Upper lobe of left lung (tissue), 6 donors: ENCODE results near the gene ITGA1. TPM values are rescaled to one million over a fixed set of nuclear protein-coding genes. Genes with fewer than 3 reads are reported as not detected.
A peak's percentile ranks its signal among the peaks of the same experiment; 100 is the strongest.

Experiments used
- ATAC-seq, 2 donors: fragments of 200-7000 bp; cut with Tn5 transposase; one replicate each; pipeline ENCODE4 v1.9.1; 2022; ENCODE audit warnings: mild to moderate bottlenecking in 2 of 2, moderate library complexity in 2 of 2; ENCODE audit not compliant: low FRiP score in 2 of 2
- DNase-seq, 2 donors: peaks; one replicate each; pipeline ENCODE4 v3.0.0-alpha.2; 2019 to 2020
- H3K27ac ChIP-seq, 4 donors: fragments of 200-600 bp; sonication (generic); one replicate each; pipeline ENCODE4 v1.5.1; 2016 to 2019
- H3K27me3 ChIP-seq, 4 donors: fragments of 200-600 bp; sonication (generic); one replicate each; pipeline ENCODE4 v1.5.1; 2017 to 2019
- H3K36me3 ChIP-seq, 4 donors: fragments of 200-600 bp; sonication (generic); one replicate each; pipeline ENCODE4 v1.5.1; 2016 to 2019
- H3K4me1 ChIP-seq, 4 donors: fragments of 200-600 bp; sonication (generic); one replicate each; pipeline ENCODE4 v1.5.1; 2018 to 2019
- H3K4me3 ChIP-seq, 4 donors: fragments of 200-600 bp; sonication (generic); one replicate each; pipeline ENCODE4 v1.5.1; 2017 to 2019; ENCODE audit warnings: mild to moderate bottlenecking in 2 of 4, moderate library complexity in 1 of 4
- H3K9me3 ChIP-seq, 4 donors: fragments of 200-600 bp; sonication (generic); one replicate each; pipeline ENCODE4 v1.5.1; 2018 to 2019
- CTCF ChIP-seq, 6 experiments: fragments of 450-650 bp in 4 of 6; fragments of 200-600 bp in 2 of 6; sonication (generic) in 2 of 6; IDR thresholded peaks; one replicate each; pipeline ENCODE4 v1.5.1; 2016 to 2019; ENCODE audit warnings: antibody characterized with exemption in 6 of 6
- EP300 ChIP-seq, 4 donors: sonication (generic); formaldehyde crosslinking; IDR thresholded peaks; one replicate each; pipeline ENCODE4 v1.5.1; 2017; ENCODE audit warnings: antibody characterized with exemption in 4 of 4, control low read depth in 2 of 4
- POLR2A ChIP-seq, 4 donors: fragments of 450-650 bp; IDR thresholded peaks; one replicate each; pipeline ENCODE4 v1.5.1; 2016 to 2017; ENCODE audit warnings: antibody characterized with exemption in 4 of 4, mild to moderate bottlenecking in 2 of 4
- POLR2AphosphoS5 ChIP-seq, 2 donors: sonication (generic); formaldehyde crosslinking; IDR thresholded peaks; one replicate each; pipeline ENCODE4 v1.5.1; 2017; ENCODE audit warnings: antibody characterized with exemption in 2 of 2
- WGBS, 2 donors: methylation state at CpG; one replicate each; pipeline ENCODE4 v1.1.5; 2017 to 2018; 5-methylcytosine and 5-hydroxymethylcytosine counted together
- total RNA-seq, 6 donors: library from RNA; depleted of rRNA in 4 of 6; stranded (reverse); fragments of >200 nt in 4 of 6; gene quantifications; one replicate each; pipeline versions ENCODE4 v1.1.0 to v1.2.1, GENCODE V29; 2016 to 2021
- donor health status: DM: no; HTN: no; CAD: no; lungs with moderate emphysema.
- donor health status: DM: no; HTN: yes; CAD: no; lungs with severe emphysema.

ITGA1 gene
- total RNA-seq, 6 donors from 2014 or later = 19.9 to 134 (median 60.8) TPM

- no peak overlapping the region for H3K4me3 ChIP-seq
- H3K4me1 ChIP-seq = no peaks in the 10 kb centered on the region
- H3K27ac ChIP-seq = no peak overlapping the region
- no peaks in the 10 kb centered on the region for H3K27me3 ChIP-seq
- TF ChIP-seq EP300 (IDR thresholded peaks at IDR 0.05) (no peak), CTCF (IDR thresholded peaks at IDR 0.05) (no peak), POLR2A (IDR thresholded peaks at IDR 0.05) (no peak)
- H3K36me3 ChIP-seq = peaks cover 0 to 42% (median 5%) of the 10 kb centered on the region in 4 donors
- no peaks in the 10 kb centered on the region for H3K9me3 ChIP-seq
- 68 to 74% methylated on average over 1 of the region's 1 CpG for WGBS, 2 donors
- ATAC-seq = no peak
- DNase-seq = no peak
These were observed 96.7 kb downstream of the ITGA1 start for GRCh38 chr5:52884453-52884852.

- Histone ChIP-seq H3K4me1 (no peaks in the 10 kb centered on the region), H3K36me3 (peaks cover 0 to 43% (median 5%) of the 10 kb centered on the region in 4 donors), H3K4me3 (no peak overlapping the region), H3K9me3 (no peaks in the 10 kb centered on the region), H3K27me3 (no peaks in the 10 kb centered on the region), H3K27ac (no peak overlapping the region)
- ATAC-seq (no peak), DNase-seq (no peak)
- WGBS, 2 donors = 94 to 96% methylated on average over 4 of the region's 4 CpGs
- no peak for TF ChIP-seq POLR2AphosphoS5 (IDR thresholded peaks at IDR 0.05)
- TF ChIP-seq POLR2A (IDR thresholded peaks at IDR 0.05) = no peak
These were observed 97.9 kb downstream of the ITGA1 start for GRCh38 chr5:52885614-52886013.

- DNase-seq = no peak
- Histone ChIP-seq H3K4me1 (no peaks in the 10 kb centered on the region), H3K27ac (peak overlapping the region in 1 of 4 donors; percentile 20), H3K9me3 (no peaks in the 10 kb centered on the region), H3K36me3 (peaks cover 0 to 43% (median 5%) of the 10 kb centered on the region in 4 donors), H3K27me3 (no peaks in the 10 kb centered on the region), H3K4me3 (no peak overlapping the region)
- 83 to 92% methylated on average over 2 of the region's 2 CpGs for WGBS, 2 donors
- no peak for TF ChIP-seq CTCF (IDR thresholded peaks at IDR 0.05)
- no peak for TF ChIP-seq POLR2A (IDR thresholded peaks at IDR 0.05)
- no peak for TF ChIP-seq POLR2AphosphoS5 (IDR thresholded peaks at IDR 0.05)
- TF ChIP-seq EP300 (IDR thresholded peaks at IDR 0.05) = no peak
- ATAC-seq = no peak
These were observed 98.5 kb downstream of the ITGA1 start for GRCh38 chr5:52886206-52886605.

GRCh38 chr5:52887066-52887465 is 99.3 kb downstream of the ITGA1 start:
- ATAC-seq = no peak
- WGBS, 2 donors = 90 to 96% methylated on average over 2 of the region's 2 CpGs
- TF ChIP-seq POLR2A (IDR thresholded peaks at IDR 0.05) (no peak), EP300 (IDR thresholded peaks at IDR 0.05) (no peak), CTCF (IDR thresholded peaks at IDR 0.05) (no peak), POLR2AphosphoS5 (IDR thresholded peaks at IDR 0.05) (no peak)
- Histone ChIP-seq H3K27ac (peak overlapping the region in 1 of 4 donors; percentile 29), H3K27me3 (no peaks in the 10 kb centered on the region), H3K4me1 (no peaks in the 10 kb centered on the region), H3K36me3 (peaks cover 0 to 36% (median 5%) of the 10 kb centered on the region in 4 donors), H3K4me3 (no peak overlapping the region), H3K9me3 (no peaks in the 10 kb centered on the region)
- DNase-seq = no peak

- Histone ChIP-seq H3K27me3 (no peaks in the 10 kb centered on the region), H3K36me3 (peaks cover 0 to 27% (median 5%) of the 10 kb centered on the region in 4 donors), H3K4me3 (no peak overlapping the region), H3K27ac (peak overlapping the region in 2 of 4 donors; percentile 16 to 20), H3K9me3 (no peaks in the 10 kb centered on the region), H3K4me1 (peaks cover 0 to 6% (median 3%) of the 10 kb centered on the region in 4 donors)
- TF ChIP-seq POLR2A (IDR thresholded peaks at IDR 0.05) (no peak), CTCF (IDR thresholded peaks at IDR 0.05) (no peak), POLR2AphosphoS5 (IDR thresholded peaks at IDR 0.05) (no peak), EP300 (IDR thresholded peaks at IDR 0.05) (no peak)
- 66 to 76% methylated on average over 5 of the region's 5 CpGs for WGBS, 2 donors
- no peak for DNase-seq
- ATAC-seq = no peak
These were observed 100.6 kb downstream of the ITGA1 start for GRCh38 chr5:52888363-52888762.
